ENCODE measurements around the gene ARF1.

- TF ChIP-seq CTCF (IDR thresholded peaks at IDR 0.05; ENCODE audit: insufficient read depth, low read length, poor library complexity, severe bottlenecking) (no peak), EZH2phosphoT487 (conservative IDR thresholded peaks at IDR 0.05; ENCODE audit: low read length) (no peak)
Measured at GRCh38 chr1:228062085-228062791, 20.3 kb upstream of the ARF1 start.

Data from SU-DHL-6 (cell line).